Heart left ventricle (tissue), 16 donors: ENCODE measurements around the gene C12orf75. TPM values are rescaled to one million over a fixed set of nuclear protein-coding genes. Genes with fewer than 3 reads are reported as not detected.

Source experiments
- ATAC-seq, 4 donors: fragments of 200-7000 bp; cut with Tn5 transposase; one replicate each; pipeline ENCODE4 v1.9.1; 2020 to 2022; ENCODE audit warnings: moderate library complexity in 4 of 4, mild to moderate bottlenecking in 3 of 4, moderate number of reproducible peaks in 1 of 4
- DNase-seq, 5 donors: peaks; one replicate each; pipeline ENCODE4 v3.0.0-alpha.2; 2020
- H3K27ac ChIP-seq, 12 donors: fragments of 200-600 bp; sonication (generic) in 4 of 12; one replicate each; pipeline versions ENCODE4 v1.5.0 to v1.8.0; 2016 to 2022; ENCODE audit warnings: mild to moderate bottlenecking in 2 of 12
- H3K27me3 ChIP-seq, 9 donors: fragments of 200-600 bp; sonication (generic) in 2 of 9; one replicate each; pipeline versions ENCODE4 v1.5.1 to v1.8.0; 2016 to 2022; ENCODE audit warnings: mild to moderate bottlenecking in 3 of 9
- H3K36me3 ChIP-seq, 9 donors: fragments of 200-600 bp; sonication (generic) in 2 of 9; one replicate each; pipeline versions ENCODE4 v1.5.0 to v1.8.0; 2018 to 2022; ENCODE audit warnings: mild to moderate bottlenecking in 2 of 9
- H3K4me1 ChIP-seq, 12 donors: fragments of 200-600 bp; sonication (generic) in 4 of 12; one replicate each; pipeline versions ENCODE4 v1.5.0 to v1.8.0; 2016 to 2022; ENCODE audit warnings: mild to moderate bottlenecking in 3 of 12
- H3K4me3 ChIP-seq, 12 donors: fragments of 200-600 bp; sonication (generic) in 4 of 12; one replicate each; pipeline versions ENCODE4 v1.5.0 to v1.8.0; 2017 to 2022; ENCODE audit warnings: mild to moderate bottlenecking in 9 of 12, moderate library complexity in 4 of 12
- H3K9me3 ChIP-seq, 12 donors: fragments of 200-600 bp; sonication (generic) in 4 of 12; one replicate each; pipeline versions ENCODE4 v1.5.0 to v1.8.0; 2016 to 2022; ENCODE audit warnings: mild to moderate bottlenecking in 1 of 12
- CTCF ChIP-seq, 12 donors: fragments of 200-600 bp; sonication (generic) in 4 of 12; IDR thresholded peaks; one replicate each; pipeline versions ENCODE4 v1.5.0 to v1.8.0; 2018 to 2022; ENCODE audit warnings: antibody characterized with exemption in 12 of 12, mild to moderate bottlenecking in 5 of 12
- POLR2A ChIP-seq, 2 donors: fragments of 450-650 bp; IDR thresholded peaks; one replicate each; pipeline ENCODE4 v1.6.1; 2017; ENCODE audit warnings: antibody characterized with exemption in 2 of 2, mild to moderate bottlenecking in 2 of 2, moderate library complexity in 2 of 2
- whole genome bisulfite sequencing, 4 donors: extraction: QIAGEN DNeasy Blood & Tissue Kit in 2 of 4; methylation state at CpG; one replicate each; pipeline versions ENCODE4 v1.1.5 to v1.1.7; 2013 to 2018; 5-methylcytosine and 5-hydroxymethylcytosine counted together
- intact Hi-C, 10 donors: fragments of 100-400 bp; cut with DNase I; formaldehyde crosslinking; loops; one replicate each; pipeline versions ENCODE4 v1.11.1 to v1.14.2; 2022
- polyA plus RNA-seq, 2 donors: library from polyadenylated mRNA; stranded (reverse); fragments of 200-250 nt; gene quantifications; one replicate each; pipeline ENCODE4 v1.2.3, GENCODE V29; 2013
- total RNA-seq, 9 donors: library from RNA; depleted of rRNA in 2 of 9; stranded (reverse); fragments of >200 nt in 2 of 9; fragmentation: NEBNext Ultra II Directional in 3 of 9; extraction: Animal tissue kit (Norgen Biotek cat#: 25700) in 3 of 9; gene quantifications; one replicate each; pipeline versions ENCODE4 v1.1.0 to v1.2.4, GENCODE V29; 2016 to 2023
- donor health status: ischemic (EF 13 %, LVEDD 7.1; RV severe dilation, severe dysfunction).
- donor health status: healthy with polysubstance abuse.
- donor health status: DM: no; HTN: yes; CAD: no.
- donor health status: DM: no; HTN: no; CAD: no.
- donor health status: ischemic (EF 25% LVEDD 6.9; RV normal size, moderate dysfunction).
- donor health status: ischemic (EF 25% LVEDD 5.7; RV mildly dilated, moderate dysfunction).
- donor health status: healthy.
- donor health status: DM: yes; HTN: yes; CAD: no.
- donor health status: ischemic (EF 35%, LVEDD 5.7; RV mildly dilated, moderate dysfunction).
- donor health status: nonischemic (EF 11% LVEDD 7.7; RV severe dilation, severe dysfunction).
- donor health status: DM: yes; HTN: yes; CAD: no.
- donor health status: PGD.
- donor health status: ischemic (EF 29% LVEDD 5.4; RV normal size, mild dysfunction).
- donor health status: nonischemic (EF 23%, LVEDD 6.1; RV moderate dilation, normal function).

C12orf75 gene
- total and polyA plus RNA-seq, 11 donors = 0.33 to 14.5 (median 1.4) TPM; not detected in 1

- peak; percentile 58 to 92 (median 84) for ATAC-seq
- intact Hi-C loops = no loop called here
- no peaks in the 10 kb centered on the region for H3K9me3 ChIP-seq
- TF ChIP-seq POLR2A (IDR thresholded peaks at IDR 0.05) (no peak), CTCF (IDR thresholded peaks at IDR 0.05) (no peak)
- H3K27ac ChIP-seq = peak overlapping the region in 5 of 12 donors; percentile 15 to 50 (median 43)
- no peaks in the 10 kb centered on the region for H3K27me3 ChIP-seq
- 12 to 19% (median 13%) methylated on average over 8 of the region's 8 CpGs for WGBS, 4 donors
- H3K4me1 ChIP-seq = peaks cover 0 to 30% (median 15%) of the 10 kb centered on the region in 12 donors
- H3K4me3 ChIP-seq = no peak overlapping the region
- no peaks in the 10 kb centered on the region for H3K36me3 ChIP-seq
- peak; percentile 34 to 72 (median 67) for DNase-seq
Observed at GRCh38 chr12:105409801-105410471, 79.4 kb downstream of the C12orf75 start.

- Histone ChIP-seq H3K27ac (no peak overlapping the region), H3K4me3 (no peak overlapping the region), H3K9me3 (no peaks in the 10 kb centered on the region), H3K27me3 (no peaks in the 10 kb centered on the region), H3K36me3 (no peaks in the 10 kb centered on the region), H3K4me1 (peaks cover 0 to 25% (median 12%) of the 10 kb centered on the region in 12 donors)
- ATAC-seq (no peak), DNase-seq (no peak)
- intact Hi-C loops = no loop called here
- WGBS, 4 donors = 77 to 88% (median 78%) methylated on average over 7 of the region's 7 CpGs
- no peak for TF ChIP-seq POLR2A (IDR thresholded peaks at IDR 0.05)
- TF ChIP-seq CTCF (IDR thresholded peaks at IDR 0.05) = no peak
Observed at GRCh38 chr12:105413911-105414487, 83.5 kb downstream of the C12orf75 start.

DNA sequence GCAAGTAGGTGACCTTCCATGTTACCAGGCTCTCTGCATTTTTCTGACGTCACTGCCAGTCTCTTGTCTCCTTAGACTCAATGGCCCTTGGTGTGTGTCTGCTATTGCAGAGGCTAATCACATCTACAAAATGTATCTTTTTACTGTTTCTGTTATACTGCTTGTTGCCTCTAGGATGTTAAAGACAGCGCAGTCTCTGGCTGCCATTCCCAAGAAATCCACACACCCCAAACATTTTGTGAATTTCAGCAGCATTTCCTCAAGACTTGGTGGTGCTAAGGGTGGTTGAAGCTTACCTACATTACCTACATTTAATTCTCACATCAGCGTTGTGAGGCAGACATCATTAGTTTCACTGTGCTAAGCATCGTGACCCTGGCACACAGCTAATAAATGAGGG, 87.2 kb downstream of the C12orf75 start:
- intact Hi-C loops = loop anchor here in 2 of 10 donors (2.0 to 5.0 kb wide), 2 partner anchors 809 to 865 kb away; no protein-coding TSS in a partner anchor
- Histone ChIP-seq H3K27ac (no peak overlapping the region), H3K4me3 (no peak overlapping the region), H3K36me3 (no peaks in the 10 kb centered on the region), H3K4me1 (peaks cover 0 to 6% (median 0%) of the 10 kb centered on the region in 12 donors), H3K27me3 (no peaks in the 10 kb centered on the region), H3K9me3 (no peaks in the 10 kb centered on the region)
- 43 to 72% (median 45%) methylated on average over 4 of the region's 4 CpGs for WGBS, 4 donors
- no peak for DNase-seq
- TF ChIP-seq CTCF (IDR thresholded peaks at IDR 0.05) (no peak), POLR2A (IDR thresholded peaks at IDR 0.05) (no peak)
- no peak for ATAC-seq

- intact Hi-C loops = loop anchor here in 2 of 10 donors (2.0 to 5.0 kb wide), 2 partner anchors 809 to 864 kb away; no protein-coding TSS in a partner anchor
- H3K27ac ChIP-seq = no peak overlapping the region
- H3K36me3 ChIP-seq = no peaks in the 10 kb centered on the region
- no peak for DNase-seq
- no peaks in the 10 kb centered on the region for H3K27me3 ChIP-seq
- no peak for TF ChIP-seq POLR2A (IDR thresholded peaks at IDR 0.05)
- TF ChIP-seq CTCF (IDR thresholded peaks at IDR 0.05) = no peak
- no peaks in the 10 kb centered on the region for H3K9me3 ChIP-seq
- no peak overlapping the region for H3K4me3 ChIP-seq
- peak in 1 of 4 donors; percentile 20 for ATAC-seq
- WGBS, 4 donors = 81 to 89% (median 86%) methylated on average over 3 to 5 of the region's 5 CpGs
- peaks cover 0 to 6% (median 0%) of the 10 kb centered on the region in 12 donors for H3K4me1 ChIP-seq
Observed at GRCh38 chr12:105418229-105418628, 87.7 kb downstream of the C12orf75 start.
